H7 (cell line): ENCODE results near the gene L3MBTL2. TPM values are rescaled to one million over a fixed set of nuclear protein-coding genes. Genes with fewer than 3 reads are reported as not detected.

Experiments used
- DNase-seq: peaks from one replicate; pipeline ENCODE4 v3.0.0; 2012
- H3K27me3 ChIP-seq: 2 replicates; pipeline ENCODE4 v1.6.0; 2011; ENCODE audit warnings: mild to moderate bottlenecking, low read length; ENCODE audit not compliant: control insufficient read depth, insufficient read depth
- H3K36me3 ChIP-seq: replicated peaks from 2 replicates; pipeline ENCODE4 v1.5.1; 2011; ENCODE audit warnings: low read length; ENCODE audit not compliant: control insufficient read depth, insufficient read depth
- H3K4me3 ChIP-seq: 2 replicates; pipeline ENCODE4 v1.5.1; 2011; ENCODE audit warnings: low read depth, mild to moderate bottlenecking, control low read depth, low read length, moderate library complexity; ENCODE audit not compliant: insufficient read depth
- total RNA-seq: library from RNA; depleted of rRNA; stranded (reverse); fragments of >200 nt; shearing (Covaris generic); gene quantifications from 2 replicates; pipeline ENCODE4 v1.2.3, GENCODE V29; 2014

Gene L3MBTL2
- total RNA-seq, 1 experiment from 2014 or later: 20.9 TPM

DNA sequence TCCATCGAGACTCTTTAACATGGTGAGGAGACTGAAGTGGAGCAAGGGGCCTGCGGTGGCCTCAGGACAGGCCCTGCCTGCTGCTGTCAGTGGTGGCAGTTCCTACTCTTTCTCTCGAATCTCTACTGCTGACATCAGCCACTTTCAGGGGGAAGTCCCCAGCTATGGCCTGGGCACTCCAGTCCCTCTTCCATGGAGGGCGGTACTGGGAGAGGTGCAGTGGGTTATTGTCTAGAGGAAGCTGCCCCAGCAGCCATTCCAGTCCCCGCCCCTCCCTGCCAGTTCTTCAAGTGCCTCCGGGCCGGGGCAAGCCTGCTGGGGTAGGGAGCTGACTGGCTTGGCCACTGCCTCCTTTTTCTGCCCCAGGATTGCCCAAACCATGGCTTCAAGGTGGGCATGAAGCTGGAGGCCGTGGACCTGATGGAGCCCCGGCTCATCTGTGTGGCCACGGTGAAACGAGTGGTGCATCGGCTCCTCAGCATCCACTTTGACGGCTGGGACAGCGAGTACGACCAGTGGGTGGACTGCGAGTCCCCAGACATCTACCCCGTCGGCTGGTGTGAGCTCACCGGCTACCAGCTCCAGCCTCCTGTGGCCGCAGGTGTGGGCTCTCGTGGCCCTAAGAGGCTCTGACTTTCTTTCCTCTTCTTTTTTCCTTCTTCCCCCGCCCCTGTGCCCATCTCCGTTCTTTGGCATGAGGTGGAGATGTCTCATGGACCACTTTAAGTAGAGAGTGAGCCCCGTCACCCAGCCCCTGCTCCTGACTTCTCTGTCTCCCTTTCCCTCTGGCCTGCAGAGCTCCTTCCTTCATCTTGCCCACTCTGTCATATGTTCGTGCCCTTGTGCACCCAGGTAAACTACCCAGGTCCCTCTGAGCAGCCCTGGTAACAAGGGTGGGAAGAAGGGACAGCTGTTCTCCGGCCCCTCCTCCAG lies 21.9 kb downstream of the L3MBTL2 start:
- H3K36me3 ChIP-seq: peaks cover 20% of the 10 kb centered on the region
- no peaks in the 10 kb centered on the region for H3K27me3 ChIP-seq
- DNase-seq: no peak
- H3K4me3 ChIP-seq: no peak overlapping the region

DNA sequence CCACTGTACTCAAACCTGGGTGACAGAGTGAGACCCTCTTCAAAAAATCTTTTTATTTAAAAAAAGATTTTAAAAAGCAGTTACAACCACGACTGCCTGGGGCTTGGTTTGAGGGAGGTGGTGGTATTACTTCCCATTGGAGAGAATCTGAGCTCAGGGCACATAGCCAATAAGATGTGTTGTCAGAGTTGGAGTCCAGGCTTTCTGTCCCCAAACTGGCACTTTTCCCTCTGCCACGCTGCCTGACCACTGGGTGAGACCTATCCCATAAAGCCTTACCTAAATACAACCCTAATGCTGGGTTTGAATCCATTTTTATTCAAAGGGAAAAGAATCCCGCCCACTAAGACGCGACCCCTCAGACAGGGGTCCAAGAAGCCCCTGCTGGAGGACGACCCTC lies 24.1 kb downstream of the L3MBTL2 start:
- no peak overlapping the region for H3K4me3 ChIP-seq
- no peaks in the 10 kb centered on the region for H3K27me3 ChIP-seq
- H3K36me3 ChIP-seq: peaks cover 14% of the 10 kb centered on the region
- DNase-seq: no peak

DNA sequence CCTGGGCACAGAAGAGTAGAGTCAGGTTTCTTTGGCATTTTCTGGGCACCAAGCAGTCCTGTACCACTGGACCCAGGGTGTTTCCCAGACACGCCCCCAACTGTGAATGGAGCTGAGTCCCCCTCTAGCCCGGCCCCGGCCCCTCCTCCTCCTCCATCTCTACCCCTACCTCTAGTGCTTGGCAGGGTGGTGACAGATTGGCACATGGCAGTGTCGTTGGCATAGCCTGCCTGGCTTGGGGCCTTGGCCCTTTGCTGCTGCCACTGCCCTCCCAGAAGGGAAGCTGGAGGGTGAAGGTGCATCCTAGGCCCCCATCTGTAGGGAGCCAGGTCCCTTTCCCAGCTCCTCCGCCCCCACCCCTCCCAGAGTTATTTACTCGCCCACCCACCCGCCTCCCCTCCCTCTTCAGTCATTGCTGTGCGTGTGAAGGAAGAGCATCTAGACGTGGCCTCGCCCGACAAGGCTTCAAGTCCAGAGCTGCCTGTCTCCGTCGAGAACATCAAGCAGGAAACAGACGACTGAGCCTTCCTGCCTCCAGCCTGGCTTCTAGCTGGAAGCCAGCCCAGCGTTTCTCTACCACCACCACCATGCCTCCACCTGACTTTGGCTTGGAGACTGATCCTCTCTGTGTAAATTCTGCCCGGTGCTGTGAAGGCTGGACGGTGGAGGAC lies 24.8 kb downstream of the L3MBTL2 start:
- peak; percentile 44 for DNase-seq
- no peaks in the 10 kb centered on the region for H3K27me3 ChIP-seq
- peaks cover 12% of the 10 kb centered on the region for H3K36me3 ChIP-seq
- no peak overlapping the region for H3K4me3 ChIP-seq

DNA sequence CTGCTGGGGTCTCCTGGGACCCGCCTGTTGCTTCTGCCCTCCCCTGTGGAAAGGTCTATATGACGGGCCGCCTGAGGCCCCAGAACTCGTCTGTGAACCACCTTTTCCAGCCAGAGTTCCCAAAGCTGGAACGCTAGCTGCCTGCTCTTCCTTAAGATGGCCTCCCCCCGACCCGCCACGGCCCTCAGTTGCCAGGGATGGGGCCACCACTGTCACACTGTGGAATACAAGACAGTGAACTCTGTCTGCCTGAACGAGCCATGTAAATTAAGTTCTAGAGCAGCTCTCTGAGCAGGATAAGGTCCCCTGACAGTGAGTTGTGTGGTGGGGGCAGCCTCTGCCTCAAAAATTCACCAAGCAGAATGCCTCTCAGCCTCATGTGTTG lies 25.3 kb downstream of the L3MBTL2 start:
- peaks cover 11% of the 10 kb centered on the region for H3K36me3 ChIP-seq
- no peaks in the 10 kb centered on the region for H3K27me3 ChIP-seq
- DNase-seq: peak; percentile 32
- no peak overlapping the region for H3K4me3 ChIP-seq

DNA sequence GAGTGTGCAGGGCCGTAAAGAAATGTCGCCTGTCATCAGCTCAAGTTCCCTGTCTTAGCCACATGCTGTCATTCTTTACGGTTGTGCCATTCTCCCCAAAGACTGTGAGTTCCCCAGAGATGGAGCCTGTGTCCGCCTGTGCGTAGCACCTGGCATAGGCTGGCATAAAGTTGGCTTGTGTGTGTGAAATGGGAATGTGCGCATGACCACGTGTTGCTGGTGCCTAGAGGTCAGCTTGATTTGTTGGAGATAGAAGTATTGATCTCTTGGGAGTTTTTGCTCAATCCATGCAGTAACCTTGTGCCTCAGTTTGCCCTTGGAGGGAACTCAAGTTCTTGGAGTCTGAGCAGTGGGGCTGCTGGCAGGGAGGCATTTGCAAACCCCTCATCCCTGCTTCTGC lies 26.3 kb downstream of the L3MBTL2 start:
- DNase-seq: no peak
- Histone ChIP-seq H3K4me3 (no peak overlapping the region), H3K27me3 (no peaks in the 10 kb centered on the region), H3K36me3 (peaks cover 6% of the 10 kb centered on the region)

DNA sequence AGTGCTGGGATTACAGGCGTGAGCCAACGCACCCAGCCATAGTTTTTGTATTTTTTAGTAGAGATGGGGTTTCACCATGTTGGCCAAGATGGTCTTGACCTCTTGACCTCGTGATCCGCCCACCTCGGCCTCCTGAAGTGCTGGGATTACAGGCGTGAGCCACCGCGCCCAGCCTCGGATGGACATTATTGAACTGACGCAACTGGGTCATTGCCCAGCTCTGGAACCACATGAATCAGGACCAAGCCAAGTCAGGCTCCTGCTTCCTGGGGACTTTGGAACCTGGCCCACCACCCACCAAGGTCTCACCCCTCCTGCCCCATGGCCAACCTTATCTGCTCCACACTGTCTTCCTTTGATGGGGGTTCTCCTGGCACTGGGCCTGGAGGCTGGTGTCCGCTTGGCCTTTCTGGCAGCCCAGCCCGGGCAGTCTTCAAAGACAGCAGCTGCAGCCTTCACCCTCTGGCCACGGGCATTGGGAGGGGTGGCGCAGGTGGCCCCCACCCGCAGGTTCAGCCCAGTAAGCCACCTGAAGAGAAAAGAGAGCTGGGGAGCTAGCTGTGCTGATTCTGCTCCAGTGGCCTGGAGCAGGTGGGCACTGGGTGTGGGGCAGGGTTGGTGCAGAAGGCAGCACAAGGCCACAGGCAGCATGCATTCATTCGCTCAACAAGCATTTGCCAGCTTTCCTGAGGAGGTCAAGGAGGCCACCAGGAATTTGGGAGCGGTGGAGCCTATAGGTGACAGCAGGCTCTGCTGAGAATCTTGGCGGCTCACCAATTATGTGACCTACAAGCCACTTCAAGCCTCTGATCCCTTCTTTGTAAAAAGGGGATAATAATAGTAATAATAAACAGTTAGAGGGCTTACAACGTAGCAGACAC lies 29.9 kb downstream of the L3MBTL2 start:
- Histone ChIP-seq H3K4me3 (no peak overlapping the region), H3K36me3 (no peaks in the 10 kb centered on the region; the same call in 1 of the 2 replicates), H3K27me3 (0 out of 2 replicates have a peak, but pooled peaks cover 2% of the 10 kb centered on the region)
- no peak for DNase-seq

DNA sequence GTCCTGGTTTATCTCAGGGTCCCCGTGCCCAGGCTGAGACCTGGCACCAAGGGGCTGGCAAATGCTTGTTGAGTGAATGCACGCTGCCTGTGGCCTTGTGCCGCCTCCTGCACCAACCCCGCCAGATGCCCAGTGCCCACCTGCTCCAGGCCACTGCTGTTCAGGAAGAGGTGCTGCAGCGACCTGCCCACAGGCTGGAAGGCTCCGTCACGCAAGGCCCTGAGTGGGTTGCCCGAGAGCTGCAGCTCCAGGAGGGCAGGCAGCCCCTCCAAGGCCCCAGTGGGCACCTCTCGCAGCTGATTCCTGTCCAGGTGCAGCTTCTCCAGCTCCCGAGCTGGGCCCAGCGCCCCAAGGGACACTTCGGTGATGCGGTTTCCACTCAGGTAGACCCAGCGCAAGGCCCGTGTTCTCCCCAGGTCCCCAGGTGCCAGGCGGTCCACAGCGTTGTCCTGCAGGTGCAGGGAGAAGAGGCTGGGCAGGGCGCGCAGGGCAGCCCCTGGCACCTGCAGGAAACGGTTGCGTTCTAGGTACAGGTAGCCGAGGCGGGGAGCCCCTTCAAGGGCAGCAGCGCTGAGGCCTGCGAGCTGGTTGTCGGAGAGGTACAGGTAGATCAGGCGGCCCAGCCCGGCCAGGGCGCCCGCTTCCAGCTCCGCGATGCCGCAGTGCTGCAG lies 32.1 kb downstream of the L3MBTL2 start:
- Histone ChIP-seq H3K36me3 (no peaks in the 10 kb centered on the region), H3K27me3 (0 out of 2 replicates have a peak, but pooled peaks cover 2% of the 10 kb centered on the region), H3K4me3 (peak overlapping the region; percentile 27)
- DNase-seq: no peak

DNA sequence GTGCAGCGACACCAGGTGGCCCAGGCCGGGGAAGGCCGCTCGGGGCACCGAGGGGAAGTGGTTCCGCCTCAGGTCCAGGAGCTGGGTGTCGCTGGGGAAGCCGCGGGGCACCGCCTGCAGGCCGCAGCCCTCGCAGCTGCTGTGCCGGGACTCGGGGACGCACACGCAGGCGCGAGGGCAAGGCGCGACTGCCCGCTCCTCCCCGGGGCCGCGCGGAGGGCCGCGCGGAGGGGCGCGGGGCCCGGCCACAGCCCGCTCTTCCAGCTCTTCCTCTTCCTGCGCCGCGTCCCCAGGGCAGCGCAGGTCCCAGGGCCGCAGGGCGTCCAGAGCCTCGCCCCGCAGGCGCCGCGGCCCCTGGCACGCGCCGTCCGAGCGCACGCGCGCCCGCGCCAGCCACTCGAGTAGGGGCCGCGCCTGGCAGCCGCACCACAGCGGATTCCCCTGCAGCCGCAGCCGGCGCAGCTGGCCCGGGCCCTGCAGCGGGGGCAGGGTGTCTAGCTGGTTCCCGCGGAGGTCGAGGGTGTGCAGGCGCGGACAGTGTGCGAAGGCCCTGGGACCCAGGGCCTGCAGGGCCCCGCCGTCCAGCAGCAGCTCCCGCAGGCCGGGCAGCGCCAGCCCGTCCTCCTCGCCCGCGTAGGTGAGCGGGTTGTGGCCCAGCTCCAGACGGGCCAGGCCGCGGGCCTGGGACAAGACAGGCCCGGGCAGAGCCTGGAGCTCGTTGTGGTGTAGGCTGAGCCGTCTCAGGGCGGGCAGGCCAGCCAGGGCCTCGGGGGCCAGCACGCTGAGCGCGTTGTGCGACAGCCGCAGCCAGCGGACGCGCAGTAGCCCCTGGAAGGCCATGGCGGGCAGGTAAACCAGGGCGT lies 32.8 kb downstream of the L3MBTL2 start:
- no peaks in the 10 kb centered on the region for H3K36me3 ChIP-seq
- 0 out of 2 replicates have a peak, but pooled peaks cover 2% of the 10 kb centered on the region for H3K27me3 ChIP-seq
- peak; percentile 97 for DNase-seq
- peak overlapping the region; percentile 27 for H3K4me3 ChIP-seq

DNA sequence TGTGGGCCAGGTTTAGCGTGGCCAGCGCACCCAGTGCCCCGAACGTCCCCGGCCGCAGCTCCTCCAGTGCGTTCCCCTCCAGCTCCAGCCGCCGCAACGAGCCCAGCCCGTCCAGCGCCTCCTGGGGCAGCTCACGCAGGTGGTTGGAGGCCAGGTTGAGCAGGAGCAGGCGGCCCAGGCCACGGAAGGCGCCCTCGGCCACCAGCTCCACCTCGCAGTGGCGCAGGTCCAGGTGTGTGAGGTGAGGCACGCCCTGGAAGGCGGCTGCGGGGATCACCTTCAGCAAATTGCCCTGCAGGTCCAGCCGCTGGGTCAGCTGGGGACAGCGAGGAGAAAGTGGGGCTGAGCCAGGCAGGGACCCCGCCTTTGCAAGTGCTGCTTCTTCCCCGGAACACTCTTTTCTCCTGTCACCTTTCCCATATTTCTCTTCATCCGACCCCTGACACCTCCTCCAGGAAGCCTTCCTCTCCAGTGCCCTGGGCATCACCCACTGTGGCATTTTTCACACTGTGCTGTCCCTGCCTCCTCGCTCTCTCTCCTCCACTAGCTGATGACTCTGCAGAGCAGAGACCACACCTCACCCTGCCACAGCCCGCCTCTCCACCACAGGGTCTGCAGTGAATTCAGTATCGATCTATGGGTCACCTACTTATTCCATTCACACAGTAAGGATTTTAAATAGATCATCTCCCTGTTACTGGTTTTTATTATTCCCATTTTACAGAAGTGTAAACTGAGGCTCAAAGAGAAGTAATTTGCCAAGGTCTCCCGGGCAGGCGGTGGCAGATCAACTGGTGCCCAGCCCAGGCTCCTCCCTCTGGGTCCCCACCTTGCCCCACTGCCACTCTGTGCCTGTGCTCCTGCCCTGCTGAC lies 33.7 kb downstream of the L3MBTL2 start:
- DNase-seq: no peak
- H3K4me3 ChIP-seq: no peak overlapping the region
- no peaks in the 10 kb centered on the region for H3K36me3 ChIP-seq

DNA sequence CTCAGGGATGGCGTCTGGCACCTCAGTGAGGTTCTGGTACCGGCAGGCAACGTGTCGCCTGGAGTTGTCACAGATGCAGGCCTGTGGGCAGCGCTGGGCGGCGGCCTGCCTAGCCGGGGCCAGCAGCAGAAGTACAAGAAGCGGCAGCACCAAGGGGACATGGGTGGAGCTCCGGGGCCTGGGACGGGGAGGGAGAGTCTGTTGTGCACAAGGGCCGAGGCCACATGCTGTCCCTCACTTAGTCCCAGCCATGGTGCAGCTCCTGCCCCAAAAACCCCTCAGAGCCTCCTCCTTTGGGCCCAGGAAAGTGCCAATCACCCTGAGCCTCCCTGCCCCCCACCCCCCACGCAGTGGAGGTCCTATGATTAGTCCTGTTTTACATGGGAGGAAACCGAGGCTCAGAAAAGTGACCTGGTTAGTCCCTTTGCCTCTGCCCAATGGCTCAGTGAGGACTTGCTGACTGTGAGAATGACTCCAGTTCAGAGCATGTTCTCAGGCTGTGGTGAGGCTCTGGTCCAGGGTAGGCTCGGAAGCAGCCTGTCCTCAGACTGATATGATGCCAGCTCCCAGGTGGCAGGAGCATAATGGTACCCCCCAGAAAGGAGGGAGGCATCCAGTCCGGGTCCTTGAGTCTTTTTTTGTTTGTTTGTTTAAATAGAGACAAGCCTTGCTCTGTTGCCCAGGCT lies 34.5 kb downstream of the L3MBTL2 start:
- no peak overlapping the region for H3K4me3 ChIP-seq
- no peaks in the 10 kb centered on the region for H3K36me3 ChIP-seq
- 0 out of 2 replicates have a peak, but pooled peaks cover 2% of the 10 kb centered on the region for H3K27me3 ChIP-seq
- no peak for DNase-seq

More for the DNA sequence above, 33.7 kb downstream of the L3MBTL2 start:
- 0 out of 2 replicates have a peak, but pooled peaks cover 2% of the 10 kb centered on the region for H3K27me3 ChIP-seq

DNA sequence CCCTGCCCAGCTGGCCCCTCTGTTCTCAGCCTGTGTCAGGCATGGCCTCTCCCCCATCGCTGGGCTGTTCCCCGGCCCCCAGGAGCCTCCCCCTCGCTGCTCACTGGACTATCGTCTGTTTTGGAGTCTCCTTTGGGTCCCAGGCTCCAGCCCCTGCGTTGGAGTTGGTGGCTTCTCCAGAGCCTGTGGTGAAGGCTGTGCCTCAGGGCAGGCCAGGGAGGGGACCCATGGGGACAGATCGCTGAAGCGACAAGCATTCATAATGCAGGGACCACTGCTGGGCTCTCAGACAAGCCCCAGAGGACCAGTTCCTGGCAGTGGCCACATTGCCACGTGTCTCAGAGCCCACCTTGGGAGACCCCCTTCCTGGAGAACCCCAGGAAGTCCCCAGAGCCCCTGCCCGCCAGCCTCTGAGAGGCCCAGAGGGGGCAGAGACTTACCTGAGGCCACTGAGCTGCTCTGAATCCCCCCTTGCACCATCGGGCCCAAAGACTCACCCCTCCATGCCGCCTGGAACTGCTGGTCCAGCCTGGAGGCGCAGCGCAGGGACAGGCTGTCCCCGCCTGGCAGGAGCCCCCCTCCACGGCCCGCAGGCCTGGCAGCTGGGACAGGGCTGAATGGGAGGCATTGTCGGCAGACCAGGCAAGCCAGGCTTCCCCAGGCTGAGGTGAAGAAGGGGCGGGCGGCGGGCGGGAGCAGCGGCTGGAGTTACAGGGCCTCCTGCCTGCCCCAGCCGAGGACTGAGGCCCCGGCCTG lies 35.4 kb downstream of the L3MBTL2 start, which contains the start of gene CHADL:
CHADL (minus strand) TSS at position 555 of the 756 bp plus-strand sequence; CDS start at position 505, 50 bp downstream.
- Histone ChIP-seq H3K36me3 (peaks cover 3% of the 10 kb centered on the region), H3K4me3 (no peak within 1 kb of the TSS), H3K27me3 (0 out of 2 replicates have a peak, but pooled peaks cover 2% of the 10 kb centered on the region)
- peak; percentile 79 for DNase-seq
